ENCODE results near the gene FRMD8. TPM values are rescaled to one million over a fixed set of nuclear protein-coding genes. Genes with fewer than 3 reads are reported as not detected.

Gene FRMD8
- total RNA-seq, 4 donors from 2014 or later, result 32.5 to 44.7 (median 40.3) TPM

DNA sequence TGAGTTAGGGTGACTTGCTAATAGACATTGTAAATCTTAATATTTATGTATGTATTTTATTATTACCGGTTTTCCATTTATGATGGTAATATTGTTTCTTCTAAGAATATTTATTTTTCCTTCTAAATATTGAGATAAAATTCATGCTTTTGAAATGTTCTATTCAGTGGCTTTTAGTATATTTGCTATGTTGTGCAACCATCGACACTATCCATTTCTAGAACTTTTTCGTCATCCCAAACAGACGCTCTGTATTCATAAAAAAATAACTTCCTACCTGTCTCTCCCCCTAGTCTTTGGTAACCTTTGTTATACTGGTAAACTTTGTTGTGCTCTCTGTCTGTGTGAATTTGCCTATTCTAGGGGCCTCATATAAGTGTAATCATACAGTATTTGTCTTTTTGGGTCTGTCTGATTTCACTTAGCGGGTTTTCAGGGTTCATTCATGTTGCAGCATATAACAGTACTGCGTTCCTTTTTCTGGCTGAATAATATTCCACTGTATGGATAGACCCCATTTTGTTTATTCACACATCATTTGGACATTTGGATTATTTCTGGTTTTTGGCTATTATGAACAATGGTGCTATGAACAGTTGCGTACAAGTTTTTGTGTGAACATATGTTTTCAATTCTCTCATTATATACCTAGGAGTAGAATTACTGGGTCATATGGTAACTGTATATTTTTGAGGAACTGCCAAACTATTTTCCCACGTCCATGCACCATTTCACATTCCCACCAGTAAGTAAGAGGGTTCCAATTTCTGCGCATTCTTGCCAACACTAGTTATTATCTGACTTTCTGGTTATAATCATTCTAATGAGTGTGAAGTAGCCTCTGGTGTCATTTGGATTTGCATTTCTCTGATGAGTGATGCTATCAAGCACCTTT lies 52.1 kb downstream of the FRMD8 start:
- TF ChIP-seq, protein P1, sequence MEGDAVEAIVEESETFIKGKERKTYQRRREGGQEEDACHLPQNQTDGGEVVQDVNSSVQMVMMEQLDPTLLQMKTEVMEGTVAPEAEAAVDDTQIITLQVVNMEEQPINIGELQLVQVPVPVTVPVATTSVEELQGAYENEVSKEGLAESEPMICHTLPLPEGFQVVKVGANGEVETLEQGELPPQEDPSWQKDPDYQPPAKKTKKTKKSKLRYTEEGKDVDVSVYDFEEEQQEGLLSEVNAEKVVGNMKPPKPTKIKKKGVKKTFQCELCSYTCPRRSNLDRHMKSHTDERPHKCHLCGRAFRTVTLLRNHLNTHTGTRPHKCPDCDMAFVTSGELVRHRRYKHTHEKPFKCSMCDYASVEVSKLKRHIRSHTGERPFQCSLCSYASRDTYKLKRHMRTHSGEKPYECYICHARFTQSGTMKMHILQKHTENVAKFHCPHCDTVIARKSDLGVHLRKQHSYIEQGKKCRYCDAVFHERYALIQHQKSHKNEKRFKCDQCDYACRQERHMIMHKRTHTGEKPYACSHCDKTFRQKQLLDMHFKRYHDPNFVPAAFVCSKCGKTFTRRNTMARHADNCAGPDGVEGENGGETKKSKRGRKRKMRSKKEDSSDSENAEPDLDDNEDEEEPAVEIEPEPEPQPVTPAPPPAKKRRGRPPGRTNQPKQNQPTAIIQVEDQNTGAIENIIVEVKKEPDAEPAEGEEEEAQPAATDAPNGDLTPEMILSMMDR (IDR thresholded peaks at IDR 0.05; ENCODE audit: low read depth), result no peak

DNA sequence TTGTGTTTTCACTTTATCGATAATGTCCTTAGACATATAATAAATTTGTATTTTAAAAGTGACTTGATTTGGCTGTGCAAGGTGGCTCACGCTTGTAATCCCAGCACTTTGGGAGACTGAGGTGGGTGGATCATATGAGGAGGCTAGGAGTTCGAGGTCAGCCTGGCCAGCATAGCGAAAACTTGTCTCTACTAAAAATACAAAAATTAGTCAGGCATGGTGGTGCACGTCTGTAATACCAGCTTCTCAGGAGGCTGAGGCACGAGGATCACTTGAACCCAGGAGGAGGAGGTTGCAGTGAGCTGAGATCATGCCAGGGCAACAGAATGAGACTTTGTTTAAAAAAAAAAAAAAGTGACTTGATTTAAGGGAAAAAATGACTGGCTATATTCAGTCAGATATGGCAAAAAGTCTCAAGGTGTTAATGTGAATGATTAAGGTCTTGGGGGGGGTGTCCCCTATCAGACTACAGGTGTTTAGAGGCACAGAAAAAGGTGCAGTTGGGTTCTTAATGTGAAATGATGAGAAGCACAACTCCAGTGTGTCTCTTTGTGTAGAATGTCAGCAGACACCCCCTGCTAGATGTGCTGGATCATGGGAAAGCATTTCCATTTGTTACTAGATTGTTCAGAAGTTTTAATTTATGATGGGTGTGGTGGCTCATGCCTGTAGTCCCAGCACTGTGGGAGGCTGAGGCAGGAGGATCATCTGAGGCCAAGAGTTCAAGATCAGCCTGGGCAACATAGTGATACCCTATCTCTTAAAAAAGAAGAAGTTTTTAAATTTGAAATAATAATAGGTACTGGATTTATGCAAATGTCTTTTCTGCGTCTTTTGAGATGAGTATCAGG lies 53.1 kb downstream of the FRMD8 start:
- TF ChIP-seq, protein P1 (IDR thresholded peaks at IDR 0.05; ENCODE audit: low read depth), result no peak

DNA sequence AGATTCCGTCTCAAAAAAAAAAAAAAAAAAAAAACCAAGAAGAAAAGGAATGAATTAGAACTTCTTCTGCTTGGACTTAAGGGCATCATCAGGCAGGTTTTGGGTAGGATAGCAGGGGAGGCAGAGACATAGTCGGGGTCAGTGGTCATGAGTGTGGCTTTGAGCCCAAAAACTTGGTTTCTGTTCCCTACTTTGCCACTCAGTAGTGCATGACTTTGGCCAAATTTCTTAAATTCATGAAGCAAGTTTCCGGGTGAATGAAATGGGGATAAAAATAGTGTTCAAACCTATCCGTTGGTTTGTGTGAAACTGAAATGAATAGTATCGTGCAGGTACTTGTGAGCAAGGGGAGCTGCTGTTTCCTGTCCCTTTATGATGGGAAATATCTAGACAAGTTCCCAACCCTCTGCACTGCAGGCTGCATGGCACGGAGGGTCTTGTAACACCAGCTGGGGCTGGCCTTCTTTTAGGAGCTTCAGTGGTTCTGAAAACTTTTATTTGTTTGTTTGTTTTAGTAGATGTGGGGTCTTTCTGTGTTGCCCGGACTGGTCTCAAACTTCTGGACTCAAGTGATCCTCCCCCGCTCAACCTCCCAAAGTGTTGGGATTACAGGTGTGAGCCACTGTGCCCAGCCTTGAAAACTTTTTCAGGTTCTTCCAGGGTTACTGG lies 54.5 kb downstream of the FRMD8 start:
- TF ChIP-seq, protein P1 (IDR thresholded peaks at IDR 0.05; ENCODE audit: low read depth), result no peak

DNA sequence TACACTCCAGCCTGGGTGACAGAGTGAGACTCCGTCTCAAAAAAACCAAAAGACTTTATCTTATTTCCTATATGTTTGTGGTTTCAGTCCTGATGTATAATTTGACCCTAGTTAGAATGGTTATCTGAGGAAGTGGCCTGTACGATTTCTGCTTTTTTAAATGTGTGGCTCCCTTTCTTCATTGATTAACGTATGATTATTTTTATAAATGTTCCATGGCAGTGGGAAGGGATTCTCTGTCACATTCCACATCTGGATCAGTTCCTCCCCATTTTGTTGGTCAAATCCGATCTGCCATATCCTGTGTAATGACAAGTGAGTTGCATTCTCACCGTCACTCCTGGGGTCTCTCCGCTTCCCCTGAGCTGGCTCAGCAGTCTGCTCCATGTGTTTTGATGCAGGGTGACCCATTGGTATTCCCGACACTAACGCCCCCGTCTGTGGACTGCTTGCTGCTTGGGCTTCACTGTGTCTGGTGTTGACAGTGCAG lies 56.5 kb downstream of the FRMD8 start:
- TF ChIP-seq, protein P1 (IDR thresholded peaks at IDR 0.05; ENCODE audit: low read depth), result no peak

DNA sequence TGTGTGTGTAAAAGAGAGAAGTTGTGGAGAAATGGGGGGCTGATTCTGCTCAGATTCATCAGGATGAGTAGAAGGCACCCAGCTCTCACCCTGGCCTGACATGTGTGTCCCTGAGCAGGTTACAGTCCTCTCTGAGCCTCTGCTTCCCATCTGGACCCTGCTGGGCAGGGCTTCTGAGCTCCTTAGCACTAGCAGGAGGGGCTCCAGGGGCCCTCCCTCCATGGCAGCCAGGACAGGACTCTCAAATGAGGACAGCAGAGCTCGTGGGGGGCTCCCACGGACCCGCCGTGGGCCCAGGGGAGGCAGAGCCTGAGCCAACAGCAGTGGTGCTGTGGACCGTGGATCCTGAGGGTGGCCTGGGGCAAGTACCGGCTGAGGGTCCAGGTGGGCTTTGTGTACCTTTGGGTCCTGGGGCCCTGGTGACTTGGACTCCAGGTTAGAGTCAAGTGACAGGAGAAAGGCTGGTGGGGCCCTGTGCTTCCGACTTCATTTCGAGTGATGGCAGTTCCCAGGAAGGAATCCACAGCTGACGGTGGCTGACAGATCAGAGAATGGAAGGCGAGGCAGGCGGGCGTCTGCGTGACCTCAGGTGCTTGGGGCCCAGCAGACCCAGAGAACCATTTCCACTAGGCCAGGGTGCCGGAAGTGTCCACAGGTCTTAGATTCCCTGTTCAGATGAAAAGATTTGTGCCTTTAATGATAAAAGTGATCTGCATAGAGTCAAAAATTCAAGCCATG lies 58.0 kb downstream of the FRMD8 start:
- TF ChIP-seq, protein P1 (IDR thresholded peaks at IDR 0.05; ENCODE audit: low read depth), result no peak

DNA sequence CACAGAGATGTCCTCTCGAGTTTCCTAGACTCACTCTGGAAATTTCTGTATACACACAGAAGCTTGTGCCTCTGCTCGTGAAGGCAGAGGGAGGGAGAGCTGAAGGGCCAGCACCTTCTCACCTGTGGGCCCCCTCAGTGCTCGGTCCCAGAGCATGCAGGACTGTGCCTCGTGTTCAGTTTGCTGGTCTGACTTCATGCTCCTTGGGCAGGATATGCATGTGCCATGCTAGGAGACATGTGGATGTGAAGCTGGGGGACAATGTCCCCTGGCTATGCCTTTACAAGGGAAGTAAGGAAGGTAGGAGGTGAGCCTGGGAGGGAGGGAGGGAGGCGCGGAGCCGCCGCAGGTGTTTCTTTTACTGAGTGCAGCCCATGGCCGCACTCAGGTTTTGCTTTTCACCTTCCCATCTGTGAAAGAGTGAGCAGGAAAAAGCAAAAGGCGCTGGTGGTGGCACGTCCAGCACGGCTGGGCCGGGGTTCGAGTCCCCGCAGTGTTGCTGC lies 58.7 kb downstream of the FRMD8 start:
- TF ChIP-seq, protein P1 (IDR thresholded peaks at IDR 0.05; ENCODE audit: low read depth), result no peak
